ENCODE data around the gene ELMO3.

- no peak for TF ChIP-seq CTCF (IDR thresholded peaks at IDR 0.05)
- no peak for TF ChIP-seq EZH2 (IDR thresholded peaks at IDR 0.05)
These were observed 43.3 kb downstream of the ELMO3 start for GRCh38 chr16:67242138-67242730.

All from neural progenitor cell (in vitro differentiated cells).